ENCODE results near the gene ITPR2.

DNA sequence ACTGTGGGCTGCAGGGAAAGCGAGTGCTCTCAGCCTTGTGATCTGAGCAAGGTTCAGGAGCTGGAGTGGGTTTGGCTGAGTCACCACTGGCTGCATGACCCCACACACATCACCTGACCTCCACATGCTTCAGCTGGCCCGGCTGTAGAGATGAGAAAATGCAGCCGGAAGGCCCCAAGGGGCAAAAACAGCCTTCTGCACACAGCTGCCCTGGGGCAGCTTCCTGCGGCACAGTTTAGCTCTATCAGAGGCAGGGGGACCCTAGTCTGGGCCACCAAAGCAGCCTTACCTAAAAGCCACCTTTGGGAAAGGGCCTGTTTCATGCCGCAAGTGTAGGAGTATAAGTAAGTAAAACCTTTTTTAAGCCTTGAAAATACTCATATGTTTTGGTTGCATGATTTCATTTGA is 514.3 kb downstream of the ITPR2 start:
- TF ChIP-seq, protein P1, sequence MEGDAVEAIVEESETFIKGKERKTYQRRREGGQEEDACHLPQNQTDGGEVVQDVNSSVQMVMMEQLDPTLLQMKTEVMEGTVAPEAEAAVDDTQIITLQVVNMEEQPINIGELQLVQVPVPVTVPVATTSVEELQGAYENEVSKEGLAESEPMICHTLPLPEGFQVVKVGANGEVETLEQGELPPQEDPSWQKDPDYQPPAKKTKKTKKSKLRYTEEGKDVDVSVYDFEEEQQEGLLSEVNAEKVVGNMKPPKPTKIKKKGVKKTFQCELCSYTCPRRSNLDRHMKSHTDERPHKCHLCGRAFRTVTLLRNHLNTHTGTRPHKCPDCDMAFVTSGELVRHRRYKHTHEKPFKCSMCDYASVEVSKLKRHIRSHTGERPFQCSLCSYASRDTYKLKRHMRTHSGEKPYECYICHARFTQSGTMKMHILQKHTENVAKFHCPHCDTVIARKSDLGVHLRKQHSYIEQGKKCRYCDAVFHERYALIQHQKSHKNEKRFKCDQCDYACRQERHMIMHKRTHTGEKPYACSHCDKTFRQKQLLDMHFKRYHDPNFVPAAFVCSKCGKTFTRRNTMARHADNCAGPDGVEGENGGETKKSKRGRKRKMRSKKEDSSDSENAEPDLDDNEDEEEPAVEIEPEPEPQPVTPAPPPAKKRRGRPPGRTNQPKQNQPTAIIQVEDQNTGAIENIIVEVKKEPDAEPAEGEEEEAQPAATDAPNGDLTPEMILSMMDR (IDR thresholded peaks at IDR 0.05; ENCODE audit: low read length), result no peak
- no peak for TF ChIP-seq EZH2 (IDR thresholded peaks at IDR 0.05; ENCODE audit: borderline replicate concordance, low read length)

Data from OCI-LY1 (cell line).